HAP-1 (cell line): ENCODE results near the gene PDXP.

Experiments
- DNase-seq, 2 experiments: peaks; one replicate each; pipeline ENCODE4 v3.0.0-alpha.2; 2016 to 2020; ENCODE audit warnings: low spot score in 2 of 2
- H3K27me3 ChIP-seq: fragments of 250-450 bp; sonication (Bioruptor Pico); 2 replicates; pipeline ENCODE4 v1.5.1; 2020; ENCODE audit warnings: low read depth, mild to moderate bottlenecking, moderate library complexity
- H3K36me3 ChIP-seq: fragments of 250-450 bp; sonication (Bioruptor Pico); replicated peaks from 2 replicates; pipeline ENCODE4 v1.5.1; 2020; ENCODE audit warnings: mild to moderate bottlenecking
- H3K4me1 ChIP-seq: fragments of 250-450 bp; sonication (Bioruptor Pico); 2 replicates; pipeline ENCODE4 v1.5.1; 2020; ENCODE audit warnings: mild to moderate bottlenecking
- H3K4me3 ChIP-seq: fragments of 250-450 bp; sonication (Bioruptor Pico); 2 replicates; pipeline ENCODE4 v1.5.1; 2020; ENCODE audit warnings: mild to moderate bottlenecking, moderate library complexity
- H3K9me3 ChIP-seq: fragments of 250-450 bp; sonication (Bioruptor Pico); 2 replicates; pipeline ENCODE4 v1.5.1; 2020; ENCODE audit warnings: mild to moderate bottlenecking, moderate library complexity
- in situ Hi-C: fragments of 300-500 bp; cut with MboI; formaldehyde crosslinking; loops from 3 replicates; pipeline ENCODE4 v1.14.3; 2020; ENCODE audit warnings: low sequenced_read_pairs, inconsistent platforms, mixed read lengths

Gene PDXP

DNA sequence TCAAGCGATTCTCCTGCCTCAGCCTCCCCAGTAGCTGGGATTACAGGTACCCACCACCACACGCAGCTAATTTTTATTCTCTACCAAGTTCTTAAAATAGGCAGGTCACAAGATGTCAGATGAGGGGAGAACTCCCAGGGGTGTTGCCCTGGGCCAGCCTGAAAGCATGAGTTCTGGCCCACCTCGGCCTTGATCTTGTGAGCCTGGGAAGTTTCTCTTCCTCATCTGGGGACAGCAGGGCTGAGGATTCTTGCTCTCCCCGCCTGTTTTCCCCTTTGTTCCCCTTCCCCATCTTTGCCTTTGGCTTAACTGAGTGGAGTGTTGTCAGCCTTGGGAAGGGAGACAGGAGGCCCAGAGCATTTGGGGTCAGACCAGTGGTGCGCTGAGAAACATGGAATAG lies 3.5 kb downstream of the PDXP start:
- in situ Hi-C loops = no loop called here
- H3K36me3 ChIP-seq = peaks cover 34% of the 10 kb centered on the region
- H3K27me3 ChIP-seq = no peaks in the 10 kb centered on the region
- no peak overlapping the region for H3K4me3 ChIP-seq
- DNase-seq = no peak
- no peaks in the 10 kb centered on the region for H3K9me3 ChIP-seq
- peaks cover 18% of the 10 kb centered on the region for H3K4me1 ChIP-seq

DNA sequence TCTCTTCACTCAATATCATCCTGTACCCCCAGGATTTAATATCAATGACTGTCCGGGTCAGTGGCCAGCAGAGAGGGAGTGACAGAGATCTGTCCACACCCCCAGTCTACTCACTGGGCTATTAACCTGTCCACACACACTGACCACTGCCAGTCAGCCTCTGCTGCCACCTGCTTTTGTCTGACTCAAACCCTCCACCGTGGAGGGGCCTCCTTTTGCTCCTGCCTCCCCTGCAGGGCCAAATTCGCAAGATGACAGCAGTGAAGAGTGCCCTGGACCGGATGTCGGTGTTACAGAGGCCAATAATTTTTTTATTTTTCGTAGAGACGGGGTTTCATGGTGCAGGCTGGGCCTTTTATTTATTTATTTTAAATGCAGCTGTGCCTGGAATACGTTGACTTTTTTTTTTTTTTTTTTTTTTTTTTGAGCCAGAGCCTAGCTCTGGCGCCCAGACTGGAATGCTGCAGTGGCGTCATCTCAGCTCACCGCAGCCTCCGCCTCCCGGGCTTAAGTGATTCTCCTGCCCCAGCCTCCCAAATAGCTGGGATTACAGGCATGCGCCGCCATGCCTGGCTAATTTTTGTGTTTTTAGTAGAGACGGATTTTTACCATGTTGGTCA lies 5.1 kb downstream of the PDXP start:
- Histone ChIP-seq H3K9me3 (no peaks in the 10 kb centered on the region), H3K36me3 (peaks cover 34% of the 10 kb centered on the region), H3K4me1 (peaks cover 16% of the 10 kb centered on the region), H3K27me3 (no peaks in the 10 kb centered on the region), H3K4me3 (no peak overlapping the region)
- no peak for DNase-seq
- in situ Hi-C loops = no loop called here

- no peak overlapping the region for H3K4me3 ChIP-seq
- peaks cover 16% of the 10 kb centered on the region for H3K4me1 ChIP-seq
- H3K9me3 ChIP-seq = no peaks in the 10 kb centered on the region
- in situ Hi-C loops = no loop called here
- peaks cover 34% of the 10 kb centered on the region for H3K36me3 ChIP-seq
- no peaks in the 10 kb centered on the region for H3K27me3 ChIP-seq
- no peak for DNase-seq
These were observed 6.0 kb downstream of the PDXP start for GRCh38 chr22:37664249-37665101.

- H3K27me3 ChIP-seq = no peaks in the 10 kb centered on the region
- peaks cover 34% of the 10 kb centered on the region for H3K36me3 ChIP-seq
- in situ Hi-C loops = no loop called here
- H3K9me3 ChIP-seq = no peaks in the 10 kb centered on the region
- H3K4me3 ChIP-seq = no peak overlapping the region
- H3K4me1 ChIP-seq = peaks cover 9% of the 10 kb centered on the region
- DNase-seq = no peak
These were observed 7.0 kb downstream of the PDXP start for GRCh38 chr22:37665487-37665886.

DNA sequence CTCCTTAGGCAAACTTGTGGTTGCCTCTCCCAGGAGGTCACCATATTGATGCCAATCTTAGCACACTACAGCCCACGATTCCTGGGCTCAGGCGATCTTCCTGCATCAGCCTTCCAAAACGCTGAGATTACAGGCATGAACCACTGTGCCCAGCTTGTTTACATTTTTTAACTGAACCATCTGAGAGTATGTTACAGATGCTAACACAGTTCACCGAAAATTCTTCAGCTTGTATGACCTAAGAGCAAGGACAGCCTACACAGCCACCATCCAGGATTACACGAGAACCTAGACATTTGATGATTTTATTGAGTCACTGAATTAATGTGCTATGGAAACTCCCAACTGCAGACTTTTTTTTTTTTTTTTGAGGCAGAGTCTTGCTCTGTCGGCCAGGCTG lies 11.1 kb downstream of the PDXP start:
- no peaks in the 10 kb centered on the region for H3K9me3 ChIP-seq
- H3K4me1 ChIP-seq = peaks cover 5% of the 10 kb centered on the region
- DNase-seq = no peak
- no peak overlapping the region for H3K4me3 ChIP-seq
- in situ Hi-C loops = no loop called here
- no peaks in the 10 kb centered on the region for H3K27me3 ChIP-seq
- peaks cover 25% of the 10 kb centered on the region for H3K36me3 ChIP-seq

- Histone ChIP-seq H3K4me3 (no peak overlapping the region), H3K4me1 (peaks cover 28% of the 10 kb centered on the region), H3K27me3 (no peaks in the 10 kb centered on the region), H3K9me3 (no peaks in the 10 kb centered on the region), H3K36me3 (no peaks in the 10 kb centered on the region)
- in situ Hi-C loops = no loop called here
- DNase-seq = no peak
These were observed 13.8 kb downstream of the PDXP start for GRCh38 chr22:37672206-37672919.

- in situ Hi-C loops = no loop called here
These were observed 14.5 kb downstream of the PDXP start for GRCh38 chr22:37672920-37673455.

DNA sequence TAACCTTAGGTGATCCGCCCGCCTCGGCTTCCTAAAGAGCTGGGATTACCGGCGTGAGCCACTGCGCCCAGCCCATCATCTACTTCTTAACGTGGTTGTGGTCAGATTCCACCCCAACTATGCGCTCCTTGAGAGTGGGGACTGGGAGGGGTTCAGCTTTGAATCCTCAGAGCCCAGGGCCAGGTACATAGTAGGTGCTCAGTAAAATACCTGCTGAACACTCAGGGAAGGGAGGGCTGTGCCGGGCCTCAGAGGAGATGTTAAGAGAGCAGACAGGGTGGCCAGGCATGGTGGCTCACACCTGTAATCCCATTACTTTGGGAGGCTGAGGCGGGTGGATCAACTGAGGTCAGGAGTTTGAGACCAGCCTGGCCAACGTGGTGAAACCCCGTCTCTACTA lies 15.7 kb downstream of the PDXP start:
- no peaks in the 10 kb centered on the region for H3K36me3 ChIP-seq
- in situ Hi-C loops = no loop called here
- H3K9me3 ChIP-seq = no peaks in the 10 kb centered on the region
- no peak for DNase-seq
- H3K4me3 ChIP-seq = no peak overlapping the region
- peaks cover 27% of the 10 kb centered on the region for H3K4me1 ChIP-seq
- H3K27me3 ChIP-seq = no peaks in the 10 kb centered on the region

More at GRCh38 chr22:37672920-37673455, 14.5 kb downstream of the PDXP start:
- no peak overlapping the region for H3K4me3 ChIP-seq
- DNase-seq = no peak
- no peaks in the 10 kb centered on the region for H3K9me3 ChIP-seq
- H3K27me3 ChIP-seq = no peaks in the 10 kb centered on the region
- peaks cover 27% of the 10 kb centered on the region for H3K4me1 ChIP-seq
- no peaks in the 10 kb centered on the region for H3K36me3 ChIP-seq

GRCh38 chr22:37674951-37675929 lies 16.7 kb downstream of the PDXP start, which contains the start of gene LGALS1:
LGALS1 (plus strand) TSS chr22:37675636; CDS start chr22:37675703, 67 bp downstream.
- no peaks in the 10 kb centered on the region for H3K27me3 ChIP-seq
- peak; percentile 71 to 94 for DNase-seq
- peaks cover 27% of the 10 kb centered on the region for H3K4me1 ChIP-seq
- peak within 1 kb of the TSS; percentile 33 for H3K4me3 ChIP-seq
- no peaks in the 10 kb centered on the region for H3K9me3 ChIP-seq
- no peaks in the 10 kb centered on the region for H3K36me3 ChIP-seq
- in situ Hi-C loops = no loop called here

DNA sequence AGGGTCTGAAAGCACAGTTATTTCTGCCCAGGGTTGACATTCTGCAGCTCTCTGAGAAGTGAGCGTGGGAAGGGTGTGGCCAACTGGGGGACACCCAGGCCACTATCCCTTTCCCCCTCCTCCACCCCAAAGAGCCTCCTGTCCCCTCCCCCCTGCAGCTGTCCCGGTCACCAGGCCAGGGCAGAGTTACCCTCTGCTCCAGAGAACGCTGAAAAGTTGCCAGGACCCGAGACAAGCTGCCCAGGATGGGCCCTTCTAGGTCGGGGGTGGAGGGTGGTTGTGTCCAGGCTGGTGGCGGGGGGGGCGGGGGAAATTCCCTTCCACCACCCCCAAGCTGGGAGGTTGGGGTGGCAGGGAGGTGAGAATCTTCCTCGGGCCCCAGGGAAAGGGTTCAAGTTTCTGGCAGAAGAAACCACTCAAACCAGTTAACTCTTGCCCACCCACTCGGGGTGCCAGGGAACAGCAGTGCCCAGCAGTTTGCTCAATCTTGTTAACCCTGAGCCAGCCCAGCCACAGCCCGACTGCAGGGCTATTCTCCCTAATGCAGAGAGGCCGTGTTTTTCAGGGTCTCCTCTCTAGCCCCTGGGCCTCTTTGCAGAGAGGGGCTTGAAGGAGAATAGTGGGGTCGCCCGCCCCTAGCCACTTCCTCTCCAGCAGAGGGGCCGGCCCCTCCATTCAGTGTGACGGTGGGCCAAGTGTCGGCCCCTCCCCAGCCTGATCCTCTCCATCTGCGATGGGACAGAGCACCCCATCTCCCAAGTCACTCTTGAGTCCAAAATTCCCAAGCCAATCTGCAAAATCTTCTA lies 17.6 kb downstream of the PDXP start:
- Histone ChIP-seq H3K9me3 (no peaks in the 10 kb centered on the region), H3K4me1 (peaks cover 27% of the 10 kb centered on the region), H3K4me3 (peak overlapping the region; percentile 33), H3K27me3 (no peaks in the 10 kb centered on the region), H3K36me3 (no peaks in the 10 kb centered on the region)
- in situ Hi-C loops = no loop called here
- DNase-seq = peak in 1 of 2 experiments; percentile 41

DNA sequence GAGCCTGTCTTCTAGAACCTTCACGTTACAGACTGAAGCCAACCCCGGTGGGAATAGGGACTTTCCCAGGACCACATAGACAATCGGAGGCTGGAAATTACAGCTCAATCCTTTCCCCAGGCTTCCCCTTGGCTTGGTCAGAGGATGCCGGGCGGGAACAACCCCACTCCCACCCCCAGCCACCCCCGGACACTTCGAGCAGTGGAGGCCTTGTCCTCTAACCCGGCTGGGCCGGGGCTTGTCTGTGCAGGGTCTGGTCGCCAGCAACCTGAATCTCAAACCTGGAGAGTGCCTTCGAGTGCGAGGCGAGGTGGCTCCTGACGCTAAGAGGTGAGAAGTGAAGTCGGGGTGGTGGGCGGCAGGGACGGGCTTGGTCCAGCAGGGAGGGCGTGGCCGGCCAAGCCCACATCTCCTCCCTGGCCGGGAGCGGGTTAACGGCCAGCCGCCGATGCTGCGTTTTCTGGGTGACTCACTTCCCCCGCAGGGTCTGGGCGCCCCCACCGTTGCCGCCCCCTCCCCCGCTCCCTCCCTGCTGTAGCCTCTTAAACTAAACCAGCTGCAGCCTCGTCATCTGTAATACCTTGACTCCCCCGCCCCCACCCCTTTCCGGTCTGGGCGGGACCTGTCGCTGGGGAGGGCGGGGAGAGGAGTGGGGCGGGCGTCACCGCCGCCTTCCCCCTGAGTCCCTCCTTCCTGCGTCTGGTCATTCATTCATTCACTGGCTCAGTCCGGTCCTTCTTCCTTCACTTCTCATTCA lies 18.4 kb downstream of the PDXP start:
- in situ Hi-C loops = no loop called here
- H3K4me1 ChIP-seq = peaks cover 27% of the 10 kb centered on the region

More for the DNA sequence above, 18.4 kb downstream of the PDXP start:
- DNase-seq = peak; percentile 68 to 90
- H3K27me3 ChIP-seq = no peaks in the 10 kb centered on the region
- H3K4me3 ChIP-seq = peak overlapping the region; percentile 33
- no peaks in the 10 kb centered on the region for H3K9me3 ChIP-seq
- H3K36me3 ChIP-seq = no peaks in the 10 kb centered on the region
